Hepatocyte (in vitro differentiated cells): ENCODE results near the gene RUNX1.
"Not testable (repeated sequence)": the region's sequence is repeated elsewhere in the genome, so short reads cannot be mapped to it uniquely, and the experiment has no call there.

Experiments
- EZH2phosphoT487 ChIP-seq: fragments of 200-600 bp; sonication (generic); IDR thresholded peaks from one replicate; pipeline ENCODE4 v1.6.1; 2018; ENCODE audit warnings: antibody characterized with exemption, mild to moderate bottlenecking, low read depth, moderate library complexity; ENCODE audit not compliant: unreplicated experiment, severe bottlenecking
- TF ChIP-seq, protein P1 (sequence below): fragments of 200-600 bp; sonication (generic); IDR thresholded peaks from 2 replicates; pipeline ENCODE4 v1.5.1; 2016; ENCODE audit warnings: antibody characterized with exemption, mild to moderate bottlenecking; ENCODE audit not compliant: poor library complexity

DNA sequence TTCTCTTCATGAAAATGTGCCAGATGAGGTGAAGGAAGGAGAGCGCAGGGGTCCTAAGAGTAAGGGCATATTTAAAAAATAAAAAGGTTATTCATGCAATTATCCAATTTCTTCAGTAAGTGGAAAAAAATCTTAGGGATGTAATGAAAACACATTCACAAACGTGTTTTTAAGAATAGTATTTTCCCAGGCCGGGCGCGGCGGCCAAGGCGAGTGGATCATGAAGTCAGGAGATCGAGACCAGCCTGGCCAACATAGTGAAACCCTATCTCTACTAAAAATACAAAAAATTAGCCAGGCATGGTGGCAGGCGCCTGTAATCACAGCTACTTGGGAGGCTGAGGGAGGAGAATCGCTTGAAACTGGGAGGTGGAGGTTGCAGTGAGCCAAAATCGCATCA lies 82.2 kb downstream of the RUNX1 start:
- TF ChIP-seq, protein P1, sequence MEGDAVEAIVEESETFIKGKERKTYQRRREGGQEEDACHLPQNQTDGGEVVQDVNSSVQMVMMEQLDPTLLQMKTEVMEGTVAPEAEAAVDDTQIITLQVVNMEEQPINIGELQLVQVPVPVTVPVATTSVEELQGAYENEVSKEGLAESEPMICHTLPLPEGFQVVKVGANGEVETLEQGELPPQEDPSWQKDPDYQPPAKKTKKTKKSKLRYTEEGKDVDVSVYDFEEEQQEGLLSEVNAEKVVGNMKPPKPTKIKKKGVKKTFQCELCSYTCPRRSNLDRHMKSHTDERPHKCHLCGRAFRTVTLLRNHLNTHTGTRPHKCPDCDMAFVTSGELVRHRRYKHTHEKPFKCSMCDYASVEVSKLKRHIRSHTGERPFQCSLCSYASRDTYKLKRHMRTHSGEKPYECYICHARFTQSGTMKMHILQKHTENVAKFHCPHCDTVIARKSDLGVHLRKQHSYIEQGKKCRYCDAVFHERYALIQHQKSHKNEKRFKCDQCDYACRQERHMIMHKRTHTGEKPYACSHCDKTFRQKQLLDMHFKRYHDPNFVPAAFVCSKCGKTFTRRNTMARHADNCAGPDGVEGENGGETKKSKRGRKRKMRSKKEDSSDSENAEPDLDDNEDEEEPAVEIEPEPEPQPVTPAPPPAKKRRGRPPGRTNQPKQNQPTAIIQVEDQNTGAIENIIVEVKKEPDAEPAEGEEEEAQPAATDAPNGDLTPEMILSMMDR = not testable (repeated sequence)
- not testable (repeated sequence) for TF ChIP-seq EZH2phosphoT487
